Fibroblast of lung (primary cell): Measurements from ENCODE around the gene CCM2. TPM values are rescaled to one million over a fixed set of nuclear protein-coding genes. Genes with fewer than 3 reads are reported as not detected.

Experiments used
- DNase-seq, 2 donors: peaks; one replicate each; pipeline versions ENCODE4 v3.0.0 to v3.0.0-alpha.2; 2010; ENCODE audit warnings: low read depth in 2 of 2
- H2AFZ ChIP-seq: 2 replicates; pipeline ENCODE4 v1.5.1; 2012; ENCODE audit warnings: low read length, control low read depth, inconsistent platforms
- H3K27ac ChIP-seq: 2 replicates; pipeline ENCODE4 v1.5.1; 2011; ENCODE audit warnings: low read length, control low read depth; ENCODE audit not compliant: insufficient read depth
- H3K27me3 ChIP-seq: 2 replicates; pipeline ENCODE4 v1.5.1; 2011; ENCODE audit warnings: mild to moderate bottlenecking, low read length; ENCODE audit not compliant: control insufficient read depth, insufficient read depth
- H3K36me3 ChIP-seq: 2 replicates; pipeline ENCODE4 v1.5.1; 2011; ENCODE audit warnings: low read length; ENCODE audit not compliant: control insufficient read depth, insufficient read depth
- H3K4me1 ChIP-seq: 2 replicates; pipeline ENCODE4 v1.5.1; 2011; ENCODE audit warnings: low read length; ENCODE audit not compliant: control insufficient read depth, insufficient read depth; ENCODE audit errors: extremely low read depth
- H3K4me2 ChIP-seq: 2 replicates; pipeline ENCODE4 v1.5.1; 2011; ENCODE audit warnings: low read length, control low read depth; ENCODE audit not compliant: insufficient read depth; ENCODE audit errors: extremely low read depth
- H3K4me3 ChIP-seq, 4 experiments: fragments of 200-600 bp in 1 of 4; sonication (generic) in 1 of 4; replicated peaks in 1 of 4; 2 replicates each; pipeline ENCODE4 v1.5.1; 2011 to 2016; ENCODE audit warnings: low read length in 4 of 4, low read depth in 3 of 4, mild to moderate bottlenecking in 3 of 4, control low read depth in 2 of 4, inconsistent platforms in 1 of 4, mixed read lengths in 1 of 4; ENCODE audit not compliant: insufficient read depth in 1 of 4; ENCODE audit errors: control extremely low read depth in 1 of 4
- H3K79me2 ChIP-seq: 2 replicates; pipeline ENCODE4 v1.5.1; 2012; ENCODE audit warnings: mild to moderate bottlenecking, low read length, inconsistent platforms; ENCODE audit not compliant: control insufficient read depth, insufficient read depth
- H3K9ac ChIP-seq: 2 replicates; pipeline ENCODE4 v1.5.1; 2011; ENCODE audit warnings: mild to moderate bottlenecking, low read length, control low read depth; ENCODE audit not compliant: insufficient read depth
- H3K9me3 ChIP-seq: 2 replicates; pipeline ENCODE4 v1.5.1; 2012; ENCODE audit warnings: low read depth, low read length; ENCODE audit not compliant: control insufficient read depth, insufficient read depth
- H4K20me1 ChIP-seq: 2 replicates; pipeline ENCODE4 v1.5.1; 2011; ENCODE audit warnings: low read length; ENCODE audit not compliant: control insufficient read depth, insufficient read depth; ENCODE audit errors: extremely low read depth
- CTCF ChIP-seq, 2 donors: IDR thresholded peaks in 1 of 2; conservative IDR thresholded peaks in 1 of 2; 1 replicate in 1 of 2; 2 replicates in 1 of 2; pipeline ENCODE4 v1.5.1; 2011 to 2012; ENCODE audit warnings: low read length in 2 of 2, control low read depth in 1 of 2, inconsistent platforms in 1 of 2, low read depth in 1 of 2, mild to moderate bottlenecking in 1 of 2
- EZH2 ChIP-seq: IDR thresholded peaks from 2 replicates; pipeline ENCODE4 v1.5.1; 2012; ENCODE audit warnings: low read length, control low read depth, mild to moderate bottlenecking; ENCODE audit errors: missing control alignments
- polyA plus RNA-seq, 2 donors: library from polyadenylated mRNA; depleted of rRNA in 1 of 2; stranded (reverse) in 1 of 2; unstranded in 1 of 2; fragments of >200 nt; gene quantifications; 2 replicates each; pipeline ENCODE4 v1.2.1, GENCODE V29; 2011 to 2012; ENCODE audit warnings: missing spikeins in 1 of 2
- total RNA-seq: library from RNA; depleted of rRNA; stranded (reverse); fragments of >200 nt; gene quantifications from 2 replicates; pipeline ENCODE4 v1.2.1, GENCODE V29; 2014

CCM2 gene
- total and polyA plus RNA-seq, 2 donors (not counting 1 experiment from before 2014, with no cell fraction given): 27.8 to 52.4 TPM

- no peaks in the 10 kb centered on the region for H3K36me3 ChIP-seq
- H3K79me2 ChIP-seq: no peaks in the 10 kb centered on the region
- no peak for DNase-seq
- H3K4me2 ChIP-seq: no peak overlapping the region
- peaks cover 7% of the 10 kb centered on the region for H3K27me3 ChIP-seq
- no peaks in the 10 kb centered on the region for H3K4me1 ChIP-seq
- H3K9ac ChIP-seq: no peak overlapping the region
- no peak overlapping the region for H3K4me3 ChIP-seq
- TF ChIP-seq CTCF (conservative IDR thresholded peaks at IDR 0.05 in 1 of 2, IDR thresholded peaks at IDR 0.05 in 1 of 2; ENCODE audit: low read depth in 1 of 2, low read length in 2 of 2) (no peak), EZH2 (no peak)
- H2AFZ ChIP-seq: no peak overlapping the region
- no peaks in the 10 kb centered on the region for H4K20me1 ChIP-seq
- H3K9me3 ChIP-seq: no peaks in the 10 kb centered on the region
- no peak overlapping the region for H3K27ac ChIP-seq
Measured at GRCh38 chr7:45118292-45118691, 118.3 kb downstream of the CCM2 start.

GRCh38 chr7:45118889-45119331 lies 118.9 kb downstream of the CCM2 start:
- Histone ChIP-seq H3K4me2 (no peak overlapping the region), H2AFZ (no peak overlapping the region), H3K79me2 (no peaks in the 10 kb centered on the region), H3K27me3 (peaks cover 7% of the 10 kb centered on the region), H3K4me1 (no peaks in the 10 kb centered on the region), H3K9ac (no peak overlapping the region), H3K36me3 (no peaks in the 10 kb centered on the region), H3K9me3 (no peaks in the 10 kb centered on the region), H3K4me3 (no peak overlapping the region), H4K20me1 (no peaks in the 10 kb centered on the region), H3K27ac (no peak overlapping the region)
- TF ChIP-seq EZH2: no peak
- TF ChIP-seq CTCF (conservative IDR thresholded peaks at IDR 0.05 in 1 of 2, IDR thresholded peaks at IDR 0.05 in 1 of 2; ENCODE audit: low read depth in 1 of 2, low read length in 2 of 2): no peak
- no peak for DNase-seq

DNA sequence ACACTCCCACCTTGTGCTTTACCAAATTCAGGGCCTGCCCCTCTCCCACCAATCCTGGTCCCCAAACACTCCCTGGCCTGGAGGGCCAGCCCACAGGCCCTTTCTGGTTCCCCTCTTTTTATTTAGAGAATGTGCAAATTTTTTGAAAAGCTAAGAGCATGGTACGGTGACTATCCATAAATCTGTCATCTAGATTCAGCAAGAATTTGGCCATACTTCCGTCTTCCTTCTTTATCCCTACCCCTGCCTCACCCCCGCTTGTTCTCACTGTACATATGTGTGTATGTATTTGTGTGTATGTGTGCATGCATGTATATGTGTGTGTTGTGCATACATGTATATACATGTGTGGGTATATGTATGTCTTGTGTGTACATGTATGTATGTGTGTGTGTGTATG lies 119.5 kb downstream of the CCM2 start:
- Histone ChIP-seq H3K9ac (no peak overlapping the region), H3K4me2 (no peak overlapping the region), H3K36me3 (no peaks in the 10 kb centered on the region), H3K27ac (no peak overlapping the region), H3K79me2 (no peaks in the 10 kb centered on the region), H3K27me3 (peaks cover 7% of the 10 kb centered on the region), H4K20me1 (no peaks in the 10 kb centered on the region), H3K9me3 (no peaks in the 10 kb centered on the region), H2AFZ (no peak overlapping the region), H3K4me3 (no peak overlapping the region), H3K4me1 (no peaks in the 10 kb centered on the region)
- DNase-seq: no peak
- TF ChIP-seq CTCF (conservative IDR thresholded peaks at IDR 0.05 in 1 of 2, IDR thresholded peaks at IDR 0.05 in 1 of 2; ENCODE audit: low read depth in 1 of 2, low read length in 2 of 2) (no peak), EZH2 (no peak)
